Right lung (tissue), 5 donors: ENCODE measurements around the gene PIK3R1. TPM values are rescaled to one million over a fixed set of nuclear protein-coding genes. Genes with fewer than 3 reads are reported as not detected.
"Not testable (repeated sequence)": the region's sequence is repeated elsewhere in the genome, so short reads cannot be mapped to it uniquely, and the experiment has no call there.

Experiments used
- DNase-seq, 2 donors: peaks; one replicate each; pipeline ENCODE4 v3.0.0-alpha.2; 2013
- polyA plus RNA-seq, 5 donors: library from polyadenylated mRNA; unstranded; fragments of 120-200 nt; gene quantifications; one replicate each; pipeline versions ENCODE4 v1.2.1 to v1.2.3, GENCODE V29; 2013; ENCODE audit warnings: inconsistent platforms in 1 of 5, low replicate concordance in 1 of 5; ENCODE audit not compliant: insufficient read length in 5 of 5, insufficient read depth in 1 of 5

Gene PIK3R1
- polyA plus RNA-seq, 5 donors: 54.4 to 94.3 (median 79.8) TPM

- DNase-seq: no peak
Observed at GRCh38 chr5:68225188-68225910, 9.8 kb downstream of the PIK3R1 start.

GRCh38 chr5:68225911-68226545 lies 10.5 kb downstream of the PIK3R1 start:
- DNase-seq: no peak

GRCh38 chr5:68226546-68227073 lies 11.1 kb downstream of the PIK3R1 start:
- no peak for DNase-seq

GRCh38 chr5:68227532-68228160 lies 12.1 kb downstream of the PIK3R1 start:
- no peak for DNase-seq

GRCh38 chr5:68229416-68229815 lies 13.9 kb downstream of the PIK3R1 start:
- no peak for DNase-seq

- no peak for DNase-seq
Observed at GRCh38 chr5:68230285-68230684, 14.7 kb downstream of the PIK3R1 start.

GRCh38 chr5:68231414-68232076 lies 16.0 kb downstream of the PIK3R1 start:
- DNase-seq: no peak

- no peak for DNase-seq
Observed at GRCh38 chr5:68232277-68232676, 16.7 kb downstream of the PIK3R1 start.

- no peak for DNase-seq
Observed at GRCh38 chr5:68233075-68233474, 17.5 kb downstream of the PIK3R1 start.

GRCh38 chr5:68235229-68235628 lies 19.7 kb downstream of the PIK3R1 start:
- DNase-seq: not testable (repeated sequence)

GRCh38 chr5:68237715-68238114 lies 22.2 kb downstream of the PIK3R1 start:
- no peak for DNase-seq

- DNase-seq: no peak
Observed at GRCh38 chr5:68239487-68239886, 23.9 kb downstream of the PIK3R1 start.

GRCh38 chr5:68240202-68240601 lies 24.6 kb downstream of the PIK3R1 start:
- DNase-seq: no peak

- no peak for DNase-seq
Observed at GRCh38 chr5:68240771-68241170, 25.2 kb downstream of the PIK3R1 start.

GRCh38 chr5:68242743-68243142 lies 27.2 kb downstream of the PIK3R1 start:
- no peak for DNase-seq

GRCh38 chr5:68243251-68243650 lies 27.7 kb downstream of the PIK3R1 start:
- DNase-seq: no peak

GRCh38 chr5:68243681-68244080 lies 28.1 kb downstream of the PIK3R1 start:
- DNase-seq: no peak

GRCh38 chr5:68245319-68245718 lies 29.8 kb downstream of the PIK3R1 start:
- DNase-seq: no peak

- DNase-seq: no peak
Observed at GRCh38 chr5:68246802-68247201, 31.2 kb downstream of the PIK3R1 start.

- no peak for DNase-seq
Observed at GRCh38 chr5:68247627-68248026, 32.1 kb downstream of the PIK3R1 start.

GRCh38 chr5:68248896-68249295 lies 33.3 kb downstream of the PIK3R1 start:
- no peak for DNase-seq

GRCh38 chr5:68249520-68249919 lies 34.0 kb downstream of the PIK3R1 start:
- no peak for DNase-seq
